AG09319 (cell line): ENCODE results near the gene SLC6A11.

Experiments
- DNase-seq: peaks from one replicate; pipeline ENCODE4 v3.0.0-alpha.2; 2010; ENCODE audit warnings: low read depth; ENCODE audit errors: extremely low read depth
- TF ChIP-seq, protein P1 (sequence below): IDR thresholded peaks from 2 replicates; pipeline ENCODE4 v1.5.1; 2011; ENCODE audit warnings: low read depth, mild to moderate bottlenecking, inconsistent platforms, low read length, moderate library complexity

SLC6A11 gene

DNA sequence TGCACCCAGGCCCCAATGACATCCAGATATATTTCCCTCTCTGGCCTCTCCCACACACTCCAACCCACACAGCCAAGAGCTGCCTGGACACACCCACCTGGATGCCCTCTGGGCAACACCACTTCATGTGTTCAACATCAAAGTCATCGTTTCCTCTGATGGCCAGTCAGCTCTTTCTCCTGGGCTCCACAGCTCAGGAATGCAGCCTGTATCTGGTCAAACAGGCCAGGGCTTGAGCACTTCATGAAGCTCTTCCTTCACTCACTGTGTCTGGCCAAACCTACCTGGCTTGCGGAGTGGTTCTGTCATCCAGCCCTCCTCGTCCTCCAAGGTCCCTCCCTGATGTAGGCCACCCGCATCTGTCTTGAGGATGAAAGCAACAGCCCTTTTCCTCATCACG, 35.8 kb upstream of the SLC6A11 start:
- TF ChIP-seq, protein P1, sequence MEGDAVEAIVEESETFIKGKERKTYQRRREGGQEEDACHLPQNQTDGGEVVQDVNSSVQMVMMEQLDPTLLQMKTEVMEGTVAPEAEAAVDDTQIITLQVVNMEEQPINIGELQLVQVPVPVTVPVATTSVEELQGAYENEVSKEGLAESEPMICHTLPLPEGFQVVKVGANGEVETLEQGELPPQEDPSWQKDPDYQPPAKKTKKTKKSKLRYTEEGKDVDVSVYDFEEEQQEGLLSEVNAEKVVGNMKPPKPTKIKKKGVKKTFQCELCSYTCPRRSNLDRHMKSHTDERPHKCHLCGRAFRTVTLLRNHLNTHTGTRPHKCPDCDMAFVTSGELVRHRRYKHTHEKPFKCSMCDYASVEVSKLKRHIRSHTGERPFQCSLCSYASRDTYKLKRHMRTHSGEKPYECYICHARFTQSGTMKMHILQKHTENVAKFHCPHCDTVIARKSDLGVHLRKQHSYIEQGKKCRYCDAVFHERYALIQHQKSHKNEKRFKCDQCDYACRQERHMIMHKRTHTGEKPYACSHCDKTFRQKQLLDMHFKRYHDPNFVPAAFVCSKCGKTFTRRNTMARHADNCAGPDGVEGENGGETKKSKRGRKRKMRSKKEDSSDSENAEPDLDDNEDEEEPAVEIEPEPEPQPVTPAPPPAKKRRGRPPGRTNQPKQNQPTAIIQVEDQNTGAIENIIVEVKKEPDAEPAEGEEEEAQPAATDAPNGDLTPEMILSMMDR: no peak

DNA sequence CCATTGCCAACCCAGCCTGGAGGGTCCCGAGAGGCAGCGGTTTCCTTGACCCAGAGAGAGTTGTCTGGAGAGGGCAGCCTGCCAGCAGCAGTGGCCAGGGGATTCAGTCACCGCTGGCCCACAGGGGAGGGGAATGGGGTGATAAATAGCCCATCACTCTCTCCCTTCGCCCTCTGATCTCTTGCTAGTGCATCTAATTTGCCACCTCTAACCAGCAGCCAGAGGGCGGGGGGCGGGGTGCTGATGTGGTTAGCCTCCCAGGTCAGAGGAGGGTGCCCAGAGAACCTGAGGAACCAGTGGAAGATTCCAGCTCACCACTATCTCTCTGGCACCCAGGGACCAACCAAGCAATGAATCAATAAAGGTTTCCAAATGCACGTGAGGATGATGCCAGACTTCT, 35.1 kb upstream of the SLC6A11 start:
- DNase-seq: no peak
- TF ChIP-seq, protein P1: no peak

More for the DNA sequence above, 35.8 kb upstream of the SLC6A11 start:
- no peak for DNase-seq

DNA sequence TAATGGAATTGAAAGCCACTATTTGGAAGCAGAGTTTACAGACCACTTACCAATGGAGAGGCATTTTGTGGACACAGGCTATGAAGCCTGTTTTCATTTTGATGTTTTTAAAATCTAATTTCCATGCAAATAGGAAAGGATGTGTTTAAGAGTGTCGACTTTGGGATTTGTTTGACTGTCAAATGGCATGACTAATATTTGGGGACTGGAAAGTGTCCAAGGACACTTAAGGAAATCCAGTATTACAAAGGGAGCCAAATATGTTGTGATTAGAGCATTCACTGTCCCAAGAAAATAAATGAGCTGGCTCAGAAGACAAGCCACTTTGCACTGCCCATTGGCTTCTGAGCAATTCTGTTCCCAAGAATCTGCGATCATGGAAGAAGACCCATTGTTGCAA, 34.0 kb upstream of the SLC6A11 start:
- DNase-seq: no peak
- TF ChIP-seq, protein P1: no peak

DNA sequence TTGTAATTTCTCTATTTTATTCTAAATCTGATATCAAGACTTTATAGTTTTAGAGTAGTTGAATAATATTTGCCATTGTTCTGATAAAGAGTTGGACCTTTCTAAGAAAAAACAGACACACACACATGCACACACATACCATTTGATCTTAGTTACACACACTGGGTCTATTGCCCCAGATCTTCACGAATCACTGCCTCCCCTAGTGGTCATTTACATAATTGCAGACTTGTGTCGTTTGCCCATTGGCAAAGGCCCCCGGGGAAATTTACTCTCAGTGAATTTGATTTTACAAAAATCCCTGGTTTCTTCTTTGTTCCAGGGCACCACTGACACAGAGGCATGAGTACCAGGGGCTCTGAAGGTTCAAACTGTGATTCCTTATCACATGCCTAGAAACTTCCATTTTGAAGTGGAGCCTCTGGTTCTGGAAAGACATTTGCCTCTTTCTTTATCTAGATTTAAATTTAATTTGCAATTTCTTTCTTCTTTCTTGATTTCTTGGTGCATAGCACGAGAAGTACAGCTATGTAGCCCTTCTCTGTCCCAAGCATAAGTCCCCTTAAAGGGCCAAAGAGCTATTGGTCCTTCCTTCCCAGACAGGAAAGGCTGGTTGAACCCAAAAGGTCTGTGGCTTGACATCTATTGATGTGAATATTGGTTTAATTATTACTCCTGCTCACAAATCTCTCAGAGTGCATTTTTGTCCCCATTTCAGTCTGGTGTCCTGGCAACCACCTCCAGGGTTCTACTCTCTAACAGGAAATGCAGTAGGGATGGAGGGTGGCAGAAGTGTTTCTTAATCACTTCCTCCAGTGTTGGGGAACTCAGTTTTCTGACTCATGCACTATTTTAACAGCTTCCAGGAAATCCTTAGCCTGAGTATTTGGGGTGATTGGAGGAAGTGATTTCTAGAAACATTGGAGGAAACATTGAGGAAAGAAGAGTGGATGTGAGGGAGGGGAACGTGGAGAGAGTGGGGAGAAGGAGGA, 32.4 kb upstream of the SLC6A11 start:
- DNase-seq: no peak
- TF ChIP-seq, protein P1: peak; percentile 63

DNA sequence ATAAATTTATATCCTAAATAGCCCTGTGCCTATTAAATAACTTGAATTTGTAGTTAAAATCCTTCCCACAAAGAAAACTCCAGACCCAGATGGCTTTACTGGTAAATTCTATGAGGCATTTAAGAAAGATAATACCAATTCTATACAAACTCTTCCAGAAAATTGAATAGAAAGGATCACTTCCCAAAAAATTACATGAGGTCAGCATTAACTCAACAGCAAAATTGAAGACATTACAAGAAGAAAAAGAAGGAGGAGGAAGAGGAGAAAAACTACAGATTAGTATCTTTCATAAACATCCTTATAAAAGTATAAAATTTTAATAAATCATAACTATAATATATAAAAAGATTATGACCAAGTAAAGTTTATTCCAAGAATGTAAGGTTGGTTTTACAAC, 29.4 kb upstream of the SLC6A11 start:
- no peak for DNase-seq
- TF ChIP-seq, protein P1: no peak

DNA sequence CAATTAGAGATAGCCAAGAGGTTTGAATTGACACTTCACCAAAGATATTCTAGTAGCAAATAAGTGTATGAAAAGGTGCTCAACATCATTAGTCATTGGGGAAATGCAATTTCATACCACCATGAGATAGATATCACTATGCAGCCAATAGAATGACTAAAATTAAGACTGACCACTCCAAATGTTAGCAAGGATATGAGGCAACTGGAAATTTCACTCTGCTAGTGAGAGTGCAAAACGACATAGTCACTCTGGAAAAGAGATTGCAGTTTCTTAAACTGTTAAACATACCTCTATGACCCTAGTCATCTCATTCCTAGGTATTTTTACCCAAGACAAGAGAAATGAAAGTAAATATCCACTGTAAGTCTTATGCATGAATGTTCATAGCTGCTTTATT, 27.6 kb upstream of the SLC6A11 start:
- DNase-seq: no peak
- TF ChIP-seq, protein P1: no peak

DNA sequence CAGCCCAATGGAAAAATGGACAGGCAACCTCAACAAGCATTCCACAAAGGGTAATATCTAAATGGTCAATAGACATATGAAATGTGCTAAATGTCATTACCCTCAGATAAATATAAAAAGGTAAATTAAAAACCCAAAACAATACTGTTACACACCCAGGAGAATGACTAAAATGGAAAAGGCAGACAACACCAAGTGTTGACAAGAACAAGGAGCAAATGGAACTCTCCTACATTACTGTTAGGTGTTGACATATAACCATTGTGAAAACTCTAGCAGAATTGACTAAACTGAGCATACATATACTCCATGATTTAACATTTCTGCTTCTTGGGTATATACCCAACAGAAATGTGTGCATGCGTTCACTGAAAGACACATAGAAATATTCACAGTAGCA, 25.3 kb upstream of the SLC6A11 start:
- TF ChIP-seq, protein P1: no peak
- no peak for DNase-seq
